Measurements from ENCODE around the gene SPPL2A.

- TF ChIP-seq POLR2A (IDR thresholded peaks at IDR 0.05) (no peak), POLR2AphosphoS5 (IDR thresholded peaks at IDR 0.05) (no peak)
- TF ChIP-seq, protein P1, sequence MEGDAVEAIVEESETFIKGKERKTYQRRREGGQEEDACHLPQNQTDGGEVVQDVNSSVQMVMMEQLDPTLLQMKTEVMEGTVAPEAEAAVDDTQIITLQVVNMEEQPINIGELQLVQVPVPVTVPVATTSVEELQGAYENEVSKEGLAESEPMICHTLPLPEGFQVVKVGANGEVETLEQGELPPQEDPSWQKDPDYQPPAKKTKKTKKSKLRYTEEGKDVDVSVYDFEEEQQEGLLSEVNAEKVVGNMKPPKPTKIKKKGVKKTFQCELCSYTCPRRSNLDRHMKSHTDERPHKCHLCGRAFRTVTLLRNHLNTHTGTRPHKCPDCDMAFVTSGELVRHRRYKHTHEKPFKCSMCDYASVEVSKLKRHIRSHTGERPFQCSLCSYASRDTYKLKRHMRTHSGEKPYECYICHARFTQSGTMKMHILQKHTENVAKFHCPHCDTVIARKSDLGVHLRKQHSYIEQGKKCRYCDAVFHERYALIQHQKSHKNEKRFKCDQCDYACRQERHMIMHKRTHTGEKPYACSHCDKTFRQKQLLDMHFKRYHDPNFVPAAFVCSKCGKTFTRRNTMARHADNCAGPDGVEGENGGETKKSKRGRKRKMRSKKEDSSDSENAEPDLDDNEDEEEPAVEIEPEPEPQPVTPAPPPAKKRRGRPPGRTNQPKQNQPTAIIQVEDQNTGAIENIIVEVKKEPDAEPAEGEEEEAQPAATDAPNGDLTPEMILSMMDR (IDR thresholded peaks at IDR 0.05), result no peak
These were observed 43.2 kb upstream of the SPPL2A start for GRCh38 chr15:50808728-50809127.
